ENCODE data around the gene SERINC1.

DNA sequence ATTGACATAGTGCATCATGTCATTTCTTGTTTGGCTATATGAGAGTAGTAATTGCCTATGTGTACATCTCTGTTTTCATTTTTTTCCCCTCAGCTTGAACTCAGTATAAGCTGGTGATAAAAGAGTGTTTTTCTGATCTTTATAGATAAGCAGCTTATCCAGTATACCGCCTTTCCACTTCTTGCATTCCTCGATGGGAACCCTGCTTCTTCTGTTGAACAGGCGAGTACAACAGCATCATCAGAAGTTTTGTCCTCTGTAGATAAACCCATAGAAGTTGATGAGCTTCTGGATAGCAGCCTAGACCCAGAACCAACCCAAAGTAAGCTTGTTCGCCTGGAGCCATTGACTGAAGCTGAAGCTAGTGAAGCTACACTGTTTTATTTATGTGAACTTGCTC, 39.8 kb downstream of the SERINC1 start:
- TF ChIP-seq, protein P1, sequence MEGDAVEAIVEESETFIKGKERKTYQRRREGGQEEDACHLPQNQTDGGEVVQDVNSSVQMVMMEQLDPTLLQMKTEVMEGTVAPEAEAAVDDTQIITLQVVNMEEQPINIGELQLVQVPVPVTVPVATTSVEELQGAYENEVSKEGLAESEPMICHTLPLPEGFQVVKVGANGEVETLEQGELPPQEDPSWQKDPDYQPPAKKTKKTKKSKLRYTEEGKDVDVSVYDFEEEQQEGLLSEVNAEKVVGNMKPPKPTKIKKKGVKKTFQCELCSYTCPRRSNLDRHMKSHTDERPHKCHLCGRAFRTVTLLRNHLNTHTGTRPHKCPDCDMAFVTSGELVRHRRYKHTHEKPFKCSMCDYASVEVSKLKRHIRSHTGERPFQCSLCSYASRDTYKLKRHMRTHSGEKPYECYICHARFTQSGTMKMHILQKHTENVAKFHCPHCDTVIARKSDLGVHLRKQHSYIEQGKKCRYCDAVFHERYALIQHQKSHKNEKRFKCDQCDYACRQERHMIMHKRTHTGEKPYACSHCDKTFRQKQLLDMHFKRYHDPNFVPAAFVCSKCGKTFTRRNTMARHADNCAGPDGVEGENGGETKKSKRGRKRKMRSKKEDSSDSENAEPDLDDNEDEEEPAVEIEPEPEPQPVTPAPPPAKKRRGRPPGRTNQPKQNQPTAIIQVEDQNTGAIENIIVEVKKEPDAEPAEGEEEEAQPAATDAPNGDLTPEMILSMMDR (IDR thresholded peaks at IDR 0.05), result no peak
- TF ChIP-seq POLR2A (IDR thresholded peaks at IDR 0.05), result no peak

Measured in adrenal gland (tissue), 5 donors.